SK-N-SH treated with all-trans-retinoic acid at 6 μM for 48 hours (cell line): Measurements from ENCODE around the gene DPP6.

Experiments
- ARNTL ChIP-seq: fragments of 450-650 bp; formaldehyde crosslinking; IDR thresholded peaks from 2 replicates; pipeline ENCODE4 v1.5.0; 2020; ENCODE audit warnings: low read depth, mild to moderate bottlenecking, moderate library complexity, borderline replicate concordance
- ISL1 ChIP-seq: fragments of 250-450 bp; sonication (Bioruptor Pico); IDR thresholded peaks from 2 replicates; pipeline ENCODE4 v2.1.2; 2022; ENCODE audit warnings: mild to moderate bottlenecking, moderate library complexity
- RARB ChIP-seq: fragments of 250-450 bp; sonication (Bioruptor Pico); IDR thresholded peaks from 2 replicates; pipeline ENCODE4 v1.8.0; 2021; ENCODE audit warnings: mild to moderate bottlenecking, moderate library complexity
- ZC3H10 ChIP-seq: fragments of 250-450 bp; sonication (Bioruptor Pico); IDR thresholded peaks from 2 replicates; pipeline ENCODE4 v1.5.1; 2021; ENCODE audit warnings: mild to moderate bottlenecking, moderate library complexity
- ZFP30 ChIP-seq: fragments of 450-650 bp; formaldehyde crosslinking; IDR thresholded peaks from 2 replicates; pipeline ENCODE4 v1.5.0; 2022; ENCODE audit warnings: mild to moderate bottlenecking, moderate library complexity

DNA sequence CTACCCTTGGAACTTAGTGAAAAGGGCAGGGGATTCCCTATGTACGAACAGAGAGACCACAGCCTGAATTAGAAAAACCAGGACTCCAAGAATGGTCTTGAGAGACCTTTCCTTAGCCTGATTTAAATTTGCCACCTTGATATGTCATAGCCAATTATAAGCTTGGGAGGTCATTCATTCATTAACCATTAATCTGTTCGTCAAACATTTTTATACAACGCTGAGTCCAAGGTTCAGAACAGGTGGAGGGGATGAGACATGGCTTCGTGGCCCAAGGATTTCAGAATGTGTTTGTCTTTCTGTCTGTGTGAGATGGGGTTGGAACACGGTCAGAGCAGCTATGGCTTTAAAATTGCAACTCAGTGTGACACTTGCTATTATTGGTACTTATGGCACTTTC is 792.8 kb downstream of the DPP6 start:
- TF ChIP-seq ZFP30 (CRISPR knock-in tag) (no peak), RARB (CRISPR knock-in tag) (no peak), ZC3H10 (no peak), ISL1 (no peak), ARNTL (CRISPR knock-in tag) (no peak)
